Mesothelial cell of epicardium (in vitro differentiated cells): ENCODE measurements around the gene LRRC7. TPM values are rescaled to one million over a fixed set of nuclear protein-coding genes. Genes with fewer than 3 reads are reported as not detected.

Source experiments
- DNase-seq, 2 experiments: peaks; one replicate each; pipeline ENCODE4 v3.0.0; 2021; ENCODE audit warnings: low spot score in 2 of 2; ENCODE audit not compliant: unreplicated experiment in 2 of 2
- H3K27ac Mint-ChIP-seq: 2 replicates; pipeline ENCODE4 v1.8.0; 2021; ENCODE audit warnings: mixed read lengths
- H3K27me3 Mint-ChIP-seq: 2 replicates; pipeline ENCODE4 v1.8.0; 2021; ENCODE audit warnings: low read depth, mixed read lengths
- H3K36me3 Mint-ChIP-seq: 2 replicates; pipeline ENCODE4 v1.8.0; 2021; ENCODE audit warnings: mixed read lengths
- H3K4me1 Mint-ChIP-seq: 2 replicates; pipeline ENCODE4 v1.8.0; 2021; ENCODE audit warnings: mixed read lengths
- H3K4me3 Mint-ChIP-seq: 2 replicates; pipeline ENCODE4 v1.8.0; 2021; ENCODE audit warnings: mild to moderate bottlenecking, moderate library complexity, mixed read lengths
- H3K9me3 Mint-ChIP-seq: 2 replicates; pipeline ENCODE4 v1.8.0; 2021; ENCODE audit warnings: mixed read lengths
- total RNA-seq: library from RNA; stranded (reverse); gene quantifications from 3 replicates; pipeline ENCODE4 v1.2.1, GENCODE V29; 2021
- TF ChIP-seq, protein P1 (sequence below): fragments of 200-600 bp; sonication (generic); IDR thresholded peaks from one replicate; pipeline ENCODE4 v1.5.0; 2021; ENCODE audit warnings: antibody characterized with exemption; ENCODE audit not compliant: unreplicated experiment

Gene LRRC7
- total RNA-seq, 1 donor from 2014 or later = 0.09 TPM

DNA sequence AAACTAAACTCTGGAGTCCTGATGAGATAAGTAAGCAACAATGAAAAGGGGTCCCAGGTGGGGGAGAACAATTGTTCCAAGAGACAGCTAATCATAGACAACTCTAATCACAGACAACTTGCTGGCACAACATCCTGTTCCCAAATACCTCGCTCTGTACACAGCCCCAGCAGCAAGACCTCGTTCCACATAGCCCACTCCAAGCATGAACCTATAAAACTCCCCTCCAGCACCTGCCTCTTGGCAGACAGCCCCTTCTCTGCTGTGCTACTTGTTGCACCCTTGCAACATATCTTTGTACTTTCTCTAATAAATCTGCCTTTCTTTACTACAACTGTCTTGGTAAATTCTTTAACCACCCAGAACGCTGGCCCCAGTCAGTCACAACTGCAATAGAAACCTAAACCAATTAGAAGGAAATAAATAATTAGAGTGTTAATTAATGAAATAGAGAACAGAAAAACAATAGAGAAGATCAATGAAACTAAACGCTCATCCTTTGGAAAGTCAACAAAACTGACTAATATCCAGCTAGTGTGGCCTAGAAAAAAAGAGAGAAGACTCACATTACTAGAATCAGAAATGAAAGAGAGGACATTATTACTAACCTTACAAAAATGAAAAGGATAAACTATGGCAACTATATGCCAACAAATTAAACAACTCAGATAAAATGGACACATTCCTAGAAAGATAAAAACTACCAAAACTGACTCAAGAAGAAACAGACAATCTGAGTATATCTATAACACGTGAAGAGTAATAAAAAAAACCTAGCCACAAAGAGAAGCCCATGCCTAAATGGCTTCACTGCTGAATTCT is 601.5 kb downstream of the LRRC7 start:
- no peak for DNase-seq
- TF ChIP-seq, protein P1, sequence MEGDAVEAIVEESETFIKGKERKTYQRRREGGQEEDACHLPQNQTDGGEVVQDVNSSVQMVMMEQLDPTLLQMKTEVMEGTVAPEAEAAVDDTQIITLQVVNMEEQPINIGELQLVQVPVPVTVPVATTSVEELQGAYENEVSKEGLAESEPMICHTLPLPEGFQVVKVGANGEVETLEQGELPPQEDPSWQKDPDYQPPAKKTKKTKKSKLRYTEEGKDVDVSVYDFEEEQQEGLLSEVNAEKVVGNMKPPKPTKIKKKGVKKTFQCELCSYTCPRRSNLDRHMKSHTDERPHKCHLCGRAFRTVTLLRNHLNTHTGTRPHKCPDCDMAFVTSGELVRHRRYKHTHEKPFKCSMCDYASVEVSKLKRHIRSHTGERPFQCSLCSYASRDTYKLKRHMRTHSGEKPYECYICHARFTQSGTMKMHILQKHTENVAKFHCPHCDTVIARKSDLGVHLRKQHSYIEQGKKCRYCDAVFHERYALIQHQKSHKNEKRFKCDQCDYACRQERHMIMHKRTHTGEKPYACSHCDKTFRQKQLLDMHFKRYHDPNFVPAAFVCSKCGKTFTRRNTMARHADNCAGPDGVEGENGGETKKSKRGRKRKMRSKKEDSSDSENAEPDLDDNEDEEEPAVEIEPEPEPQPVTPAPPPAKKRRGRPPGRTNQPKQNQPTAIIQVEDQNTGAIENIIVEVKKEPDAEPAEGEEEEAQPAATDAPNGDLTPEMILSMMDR = no peak
- H3K27ac Mint-ChIP-seq = no peak overlapping the region
- H3K4me1 Mint-ChIP-seq = no peaks in the 10 kb centered on the region
- H3K9me3 Mint-ChIP-seq = peaks cover 6% of the 10 kb centered on the region
- H3K36me3 Mint-ChIP-seq = peaks cover 13% of the 10 kb centered on the region
- H3K27me3 Mint-ChIP-seq = no peaks in the 10 kb centered on the region
- no peak overlapping the region for H3K4me3 Mint-ChIP-seq

- Mint-ChIP-seq H3K4me3 (no peak overlapping the region), H3K9me3 (peaks cover 6% of the 10 kb centered on the region), H3K27me3 (no peaks in the 10 kb centered on the region), H3K36me3 (peaks cover 16% of the 10 kb centered on the region), H3K4me1 (no peaks in the 10 kb centered on the region), H3K27ac (no peak overlapping the region)
- TF ChIP-seq, protein P1 = no peak
- no peak for DNase-seq
Observed at GRCh38 chr1:70171512-70171911, 603.8 kb downstream of the LRRC7 start.
